Erythroblast (primary cell): ENCODE results near the gene IL17B.

Experiments used
- GATA1 ChIP-seq: IDR thresholded peaks from 2 replicates; pipeline ENCODE4 v1.6.1; 2011; ENCODE audit warnings: low read depth, mild to moderate bottlenecking, control low read depth, low read length, moderate library complexity
- POLR2A ChIP-seq: IDR thresholded peaks from 2 replicates; pipeline ENCODE4 v1.6.1; 2011; ENCODE audit warnings: mild to moderate bottlenecking, low read length

DNA sequence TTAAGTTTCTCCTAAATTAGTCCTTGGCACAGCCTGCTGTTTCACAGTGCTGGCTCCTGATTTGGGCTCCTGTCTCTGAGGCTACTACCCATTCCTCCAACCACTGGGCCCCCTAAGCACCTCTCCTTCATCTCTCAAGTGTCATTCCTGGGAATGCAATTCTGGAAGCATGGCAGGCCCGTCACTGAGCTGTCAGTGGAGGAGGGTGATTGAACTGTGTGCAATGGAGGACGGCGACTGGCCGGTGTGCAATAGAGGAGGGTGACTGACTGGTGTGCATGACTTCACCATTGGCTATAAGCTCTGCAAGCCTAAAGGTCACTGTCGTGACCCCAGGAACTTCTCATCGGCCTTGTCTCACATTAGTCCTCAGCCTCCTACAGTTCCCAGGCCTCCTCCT lies 12.4 kb upstream of the IL17B start:
- TF ChIP-seq POLR2A (no peak), GATA1 (no peak)
